GM21360 (cell line): ENCODE measurements around the gene UST.
"Not testable (repeated sequence)": the region's sequence is repeated elsewhere in the genome, so short reads cannot be mapped to it uniquely, and the experiment has no call there.

Source experiments
- ATAC-seq: cut with Tn5 transposase; IDR thresholded peaks from one replicate; pipeline ENCODE4 v1.9.1; 2021; ENCODE audit warnings: mild to moderate bottlenecking, moderate library complexity; ENCODE audit not compliant: unreplicated experiment

UST gene

DNA sequence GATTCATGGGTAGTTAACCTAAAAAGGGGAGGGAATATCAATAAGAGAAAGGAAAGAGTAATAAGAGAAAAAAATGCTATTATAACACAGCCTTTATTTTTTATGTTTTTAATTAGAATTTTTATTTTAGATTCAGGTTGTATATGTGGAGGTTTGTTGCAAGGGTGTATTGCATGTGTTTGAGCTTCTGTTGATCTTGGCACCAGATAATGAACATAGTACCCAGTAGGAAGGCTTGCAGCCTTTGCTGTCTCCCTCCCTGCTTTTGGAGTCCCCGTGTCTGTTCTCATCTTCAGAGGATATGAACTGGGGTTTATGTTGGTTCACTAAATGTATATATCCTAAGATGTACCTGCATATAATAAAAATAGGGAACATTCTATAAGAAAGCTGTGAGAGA, 250.0 kb downstream of the UST start:
- no peak for ATAC-seq

DNA sequence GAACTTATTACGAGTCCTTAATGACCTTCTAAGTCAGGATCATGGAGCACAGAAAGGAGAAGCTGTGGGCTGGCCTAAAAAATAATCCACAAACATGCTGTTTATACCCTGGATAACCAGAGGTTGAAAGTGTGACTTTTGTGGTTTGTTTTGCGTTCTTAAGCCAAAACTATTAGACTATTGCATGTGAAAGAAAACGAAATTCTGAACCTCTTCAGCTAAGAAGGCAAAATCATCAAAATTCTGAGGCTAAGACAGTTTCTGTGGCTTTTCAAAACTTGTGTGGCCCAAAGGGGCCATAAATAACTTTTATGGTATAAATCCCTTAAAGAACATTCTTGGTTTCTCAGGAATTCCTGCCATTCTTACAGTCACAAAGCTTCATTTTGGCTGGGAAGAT, 251.0 kb downstream of the UST start:
- ATAC-seq, result no peak

DNA sequence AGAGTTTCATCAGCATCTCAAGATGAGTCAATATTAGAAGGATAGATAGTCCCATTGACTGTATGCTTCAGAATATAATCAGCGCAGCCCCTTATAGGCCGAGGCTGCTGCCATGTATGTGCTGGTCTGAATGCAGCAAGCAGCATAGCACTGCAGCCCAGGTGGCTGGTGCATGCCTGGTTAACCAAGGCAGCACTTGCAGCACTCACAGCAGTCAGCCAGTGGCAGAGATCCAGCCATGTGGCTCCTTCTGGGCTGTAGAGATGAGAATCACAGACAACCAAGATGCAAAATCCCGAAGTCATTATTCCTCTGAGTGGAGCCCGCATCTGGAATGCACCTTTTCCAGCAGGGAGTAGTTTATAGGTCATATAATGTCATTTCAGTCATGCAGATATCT, 251.9 kb downstream of the UST start:
- ATAC-seq, result no peak

DNA sequence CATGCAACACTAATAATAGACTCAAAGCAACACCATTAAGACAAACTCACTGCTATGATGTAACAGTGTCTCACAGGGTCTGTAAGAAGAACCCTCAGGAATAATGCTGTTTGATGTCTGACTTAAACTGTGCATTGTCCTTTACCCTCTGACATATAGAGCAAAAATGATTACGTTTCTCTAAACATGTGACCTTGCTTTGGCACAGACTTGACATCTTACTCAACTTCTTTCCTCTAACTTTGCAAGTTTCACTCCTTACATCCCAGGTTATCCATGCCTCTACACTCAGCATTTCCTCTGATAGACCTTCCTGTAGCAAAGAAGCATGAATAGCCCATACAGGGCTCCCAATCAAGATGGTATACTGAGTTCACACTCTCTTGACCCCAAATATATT, 252.7 kb downstream of the UST start:
- no peak for ATAC-seq

DNA sequence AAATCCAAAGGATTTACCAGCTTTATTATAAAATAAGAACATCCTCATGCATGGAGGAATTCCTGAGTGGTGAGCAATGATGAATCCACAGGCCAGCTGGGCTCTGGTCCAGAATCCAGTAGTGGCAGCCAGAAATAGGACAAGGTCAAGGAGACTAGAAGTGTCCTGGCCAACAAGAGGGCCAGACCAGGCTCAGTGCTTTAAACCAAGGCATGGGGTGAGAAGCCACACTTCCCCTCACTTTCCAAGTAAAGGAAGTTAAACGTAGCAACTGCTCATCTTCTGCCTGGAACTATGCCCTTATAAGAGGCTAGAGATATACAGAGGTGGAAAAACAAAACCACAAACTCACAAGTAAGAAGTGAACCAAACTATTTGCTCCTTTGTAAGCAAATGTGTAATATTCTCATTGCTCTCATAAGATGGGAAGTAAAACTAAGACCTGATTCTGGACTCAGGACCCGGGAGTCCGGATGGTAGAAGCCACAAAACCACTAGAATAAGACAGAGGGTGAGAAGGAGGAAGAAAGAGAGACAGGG, 253.2 kb downstream of the UST start:
- ATAC-seq, result no peak

DNA sequence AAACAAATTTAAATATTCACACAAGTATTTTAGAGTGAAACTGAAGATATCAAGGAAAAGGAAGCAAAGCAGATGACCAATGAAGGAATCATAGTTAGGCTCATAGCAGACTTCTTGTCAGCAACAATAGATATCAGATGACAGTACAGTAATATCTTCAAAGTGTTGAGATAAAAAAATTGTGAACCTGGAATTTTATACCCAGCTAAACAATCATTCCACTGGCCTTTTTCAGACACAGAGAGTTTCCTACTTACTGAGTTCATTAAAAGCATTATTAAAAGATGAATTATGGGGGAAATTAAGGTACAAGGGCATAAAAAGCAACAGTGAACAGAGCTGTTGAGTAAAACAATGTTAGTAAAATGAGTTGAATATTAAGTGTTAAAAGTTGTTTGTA, 254.6 kb downstream of the UST start:
- no peak for ATAC-seq

DNA sequence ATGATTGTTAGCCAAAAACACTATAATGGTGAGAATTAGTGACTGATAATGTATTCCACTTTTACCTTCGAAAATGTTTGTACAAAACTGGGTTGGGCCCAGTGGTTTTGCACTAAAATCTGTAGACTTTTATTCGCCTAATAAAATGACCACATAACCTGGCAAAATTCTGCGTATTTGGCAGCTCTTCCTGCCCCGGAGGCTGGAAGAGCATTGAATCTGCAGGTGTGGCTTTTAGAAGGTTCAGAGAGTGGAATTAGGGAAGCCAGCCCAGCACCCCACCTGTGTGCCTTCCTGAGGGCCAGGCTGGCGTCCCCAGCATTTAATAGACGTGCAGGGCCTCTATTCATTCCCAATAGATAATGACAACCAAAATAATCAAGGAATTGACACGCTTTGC, 256.7 kb downstream of the UST start:
- ATAC-seq, result no peak

DNA sequence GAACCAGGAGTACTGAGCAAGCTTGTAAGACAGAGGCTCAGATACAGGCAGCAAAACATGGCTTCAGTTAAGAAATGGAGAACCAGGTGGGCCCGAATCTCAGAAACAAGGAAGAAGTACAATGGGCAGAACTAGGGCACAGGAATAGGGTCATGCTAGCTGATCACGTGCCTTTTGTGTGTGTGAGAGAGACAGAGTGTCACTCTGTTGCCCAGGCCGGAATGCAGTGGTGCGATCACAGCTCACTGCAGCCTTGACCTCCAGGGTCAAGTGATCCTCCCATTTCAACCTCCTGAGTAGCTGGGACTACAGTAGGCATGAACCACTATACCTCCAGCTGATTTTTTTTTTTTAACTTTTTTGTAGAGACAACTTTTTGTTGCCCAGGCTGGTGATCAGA, 257.8 kb downstream of the UST start:
- no peak for ATAC-seq

DNA sequence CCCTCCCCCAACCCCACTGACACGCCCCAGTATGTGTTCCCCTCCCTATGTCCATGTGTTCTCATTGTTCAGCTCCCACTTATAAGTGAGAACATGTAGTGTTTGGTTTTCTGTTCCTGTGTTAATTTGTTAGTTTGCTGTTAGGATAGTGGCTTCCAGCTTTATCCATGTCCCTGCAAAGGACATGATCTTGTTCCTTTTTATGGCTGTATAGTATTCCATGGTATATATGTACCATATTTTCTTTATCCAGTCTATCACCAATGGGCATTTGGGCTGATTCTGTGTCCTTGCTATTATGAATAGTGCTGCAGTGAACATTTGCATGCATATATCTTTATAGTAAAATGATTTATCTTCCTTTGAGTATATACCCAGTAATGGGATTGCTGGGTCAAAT, 259.4 kb downstream of the UST start:
- ATAC-seq, result not testable (repeated sequence)

DNA sequence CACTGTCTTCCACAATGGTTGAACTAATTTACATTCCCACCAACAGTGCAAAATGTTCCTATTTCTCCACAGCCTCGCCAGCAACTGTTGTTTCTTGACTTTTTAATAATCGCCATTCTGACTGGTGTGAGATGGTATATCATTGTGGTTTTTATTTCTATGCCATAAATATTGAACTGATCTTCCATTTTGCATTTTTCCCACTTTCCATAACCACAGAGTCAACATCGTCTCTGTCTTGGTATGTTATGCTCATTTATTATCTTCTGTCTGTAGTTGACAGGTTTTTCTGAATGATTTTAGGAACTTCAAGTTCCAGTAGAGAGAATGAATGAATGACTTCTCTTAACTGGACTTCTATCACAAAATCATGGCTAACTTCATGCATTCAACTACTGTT, 259.8 kb downstream of the UST start:
- ATAC-seq, result no peak

DNA sequence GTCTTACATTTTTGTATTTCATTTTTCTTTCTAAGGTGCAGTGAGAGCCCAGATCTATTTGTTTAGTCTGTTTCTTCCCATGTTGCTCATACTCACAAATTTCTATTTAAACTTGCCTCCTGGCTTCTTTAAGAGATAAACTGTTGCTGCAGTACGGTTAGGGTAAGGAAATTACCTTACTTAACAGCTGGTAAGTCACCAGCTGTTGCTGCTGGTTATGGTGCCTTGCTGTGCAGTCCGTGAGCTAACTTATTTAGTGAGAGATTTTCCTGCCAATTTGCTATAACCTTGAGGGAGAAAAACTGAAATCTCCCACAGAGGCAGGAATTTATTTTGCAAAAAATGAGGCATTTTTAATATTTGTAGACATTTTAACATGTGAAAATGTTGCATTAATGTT, 261.0 kb downstream of the UST start:
- no peak for ATAC-seq

DNA sequence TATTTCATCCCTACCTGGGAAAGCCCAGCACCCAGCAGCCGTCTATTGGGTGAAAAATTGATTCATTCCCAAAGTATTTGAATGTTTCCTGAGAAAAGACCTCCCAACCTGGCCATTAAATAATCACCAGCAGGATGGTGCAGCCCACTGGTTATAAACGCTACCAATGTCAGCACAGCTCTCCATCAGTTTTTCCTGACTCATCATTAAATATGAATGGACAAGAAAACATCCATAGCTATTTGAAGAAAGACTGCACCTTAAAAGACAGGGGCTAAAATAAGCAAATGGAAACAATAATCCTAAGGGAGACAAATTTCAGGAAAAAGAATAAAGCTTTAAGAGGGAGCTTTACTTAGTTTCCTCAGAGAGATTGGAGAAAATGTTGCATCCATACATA, 261.9 kb downstream of the UST start:
- ATAC-seq, result no peak

DNA sequence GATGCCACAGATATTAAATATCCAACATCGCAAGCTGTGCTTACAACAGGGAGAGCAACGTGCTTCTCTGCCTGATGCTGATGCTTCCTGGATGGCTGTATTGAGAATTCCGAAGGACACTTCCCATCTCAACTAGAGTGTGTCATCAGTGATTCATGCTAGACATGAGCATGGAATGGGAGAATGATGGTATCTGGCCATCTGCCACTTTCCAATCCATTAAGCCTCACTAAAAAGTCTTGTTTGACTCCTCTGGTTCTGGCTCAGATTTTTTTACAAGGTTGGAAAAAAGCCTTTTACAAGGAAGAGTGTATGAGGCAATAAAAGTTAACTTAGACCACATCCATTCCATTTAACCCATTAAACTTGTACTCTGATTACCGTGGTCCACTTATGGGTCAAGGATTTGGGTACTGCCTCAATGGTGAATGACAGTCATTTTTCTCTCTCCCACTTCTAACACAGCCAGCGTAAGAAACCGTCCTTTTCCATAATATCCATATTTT, 265.3 kb downstream of the UST start:
- no peak for ATAC-seq

DNA sequence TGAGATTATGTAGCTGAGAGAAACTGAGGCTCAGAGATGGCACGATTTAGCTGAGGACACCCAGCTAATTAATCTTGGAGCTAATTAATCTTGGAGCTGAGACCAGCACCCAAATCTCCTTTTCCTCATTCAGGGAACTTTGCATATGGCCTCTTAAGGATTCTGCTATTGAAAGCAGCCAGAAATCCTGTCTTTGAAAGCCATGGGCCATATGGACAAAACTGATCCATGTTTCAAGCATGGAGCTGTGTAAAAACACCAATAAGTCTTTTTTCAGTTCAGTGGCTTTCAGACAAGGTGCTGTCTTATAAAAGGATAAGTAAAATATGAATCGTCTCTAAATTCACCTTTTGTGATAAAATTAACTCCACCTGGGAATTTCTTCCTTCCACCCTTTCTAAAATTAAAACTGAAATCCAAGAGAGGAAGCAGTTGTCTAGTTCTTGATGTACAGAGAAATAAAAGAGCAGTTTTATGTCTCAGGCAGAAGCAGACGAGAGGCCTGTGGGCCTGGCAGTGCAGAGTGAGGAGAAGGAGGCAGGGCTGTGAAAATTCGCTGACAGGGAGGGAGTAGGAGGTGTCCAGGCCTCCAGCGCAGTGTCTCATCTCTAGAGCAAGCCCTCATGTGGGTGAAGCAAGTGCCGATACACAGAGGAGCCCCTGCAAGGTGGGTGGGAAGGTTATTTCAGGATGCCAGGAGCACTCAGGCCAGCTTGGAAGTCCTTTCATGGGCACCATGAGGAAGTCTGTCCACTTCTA, 266.9 kb downstream of the UST start:
- ATAC-seq, result no peak

DNA sequence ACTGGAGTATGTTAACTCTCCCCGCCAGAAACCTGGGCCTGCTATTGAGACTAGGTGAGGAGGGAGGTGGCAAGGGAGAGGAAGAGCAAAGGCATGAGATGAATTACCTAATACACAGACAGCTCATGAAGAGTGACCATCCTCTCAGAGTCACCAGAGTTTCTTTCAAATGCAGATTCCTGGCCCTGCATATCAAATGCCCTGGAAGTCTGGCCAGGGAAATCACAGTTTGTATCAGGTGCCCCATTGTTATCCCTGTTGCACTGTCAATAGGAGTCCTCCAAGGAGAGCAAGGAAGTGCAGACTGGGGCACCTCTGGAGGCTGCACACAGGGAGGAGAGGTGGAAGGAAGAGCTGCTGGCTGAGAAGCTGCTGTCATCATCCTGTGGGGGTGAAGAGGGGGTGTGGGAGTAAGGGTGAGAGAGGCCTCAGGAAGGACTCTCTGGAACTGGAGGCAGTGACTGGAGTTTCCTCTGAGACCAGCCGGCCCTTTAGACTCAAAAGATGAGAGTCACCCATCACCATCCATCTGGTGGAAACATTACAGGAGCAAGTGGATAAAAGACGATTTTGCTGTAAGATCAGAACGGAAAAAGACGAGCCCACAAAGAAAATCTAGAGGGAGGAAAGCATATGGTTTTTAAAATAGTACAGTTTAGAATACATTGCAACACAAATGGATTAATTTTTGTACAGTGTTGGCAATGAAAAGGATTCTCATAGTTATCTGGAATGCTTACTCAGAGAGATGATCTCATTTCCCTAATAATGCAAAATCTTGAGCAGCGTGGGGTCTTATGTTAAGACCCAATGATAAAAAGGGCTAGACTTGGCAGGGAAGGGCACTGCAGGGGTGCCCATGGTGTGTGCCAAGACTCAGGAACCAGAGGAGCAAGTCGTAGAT, 268.1 kb downstream of the UST start:
- no peak for ATAC-seq

DNA sequence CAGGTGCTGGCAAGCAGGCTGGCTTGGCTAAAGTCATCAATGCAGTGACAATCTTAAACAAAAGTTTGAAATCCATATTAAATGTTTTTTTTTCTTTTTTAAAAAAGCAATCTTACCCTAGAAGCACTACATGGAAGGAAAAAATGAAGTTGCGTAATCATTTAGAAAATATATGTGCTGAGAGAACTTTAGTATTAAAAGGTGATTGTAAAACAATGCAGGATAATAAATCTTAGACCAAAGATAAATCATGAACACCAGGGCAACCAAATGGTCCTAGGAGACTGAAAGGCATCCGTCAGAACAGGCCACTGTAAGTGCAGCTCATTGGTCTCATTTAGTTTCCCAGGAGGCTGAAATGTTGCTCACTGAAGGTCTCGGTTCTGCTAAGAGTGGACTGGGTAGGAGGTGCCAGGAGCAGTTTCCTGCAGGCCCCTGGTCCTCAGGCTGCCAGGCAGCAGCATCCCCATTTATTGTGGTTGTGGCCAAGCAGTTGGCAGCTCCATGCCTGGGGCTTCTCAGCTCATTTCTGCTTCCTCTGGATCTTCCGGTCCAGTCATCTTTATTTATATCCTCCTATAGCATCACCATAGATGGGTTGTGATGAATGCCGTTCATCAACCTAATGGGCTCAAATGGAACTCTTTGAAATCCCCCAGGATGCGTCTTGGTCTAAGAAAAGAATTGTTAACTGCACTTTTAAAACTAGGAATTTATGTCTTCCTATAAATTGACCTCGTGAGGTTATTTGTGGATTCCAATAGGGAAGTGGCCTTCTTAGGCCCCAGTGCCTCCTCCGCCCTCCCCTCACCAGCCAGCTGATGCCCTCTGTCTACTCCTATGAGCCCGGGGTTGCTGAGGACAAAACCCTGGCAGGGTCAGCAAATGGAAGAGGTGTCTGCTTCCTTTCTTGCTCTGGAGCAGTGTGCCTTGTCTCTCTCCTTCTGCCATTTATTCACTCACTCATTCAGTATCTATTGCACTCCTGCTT, 269.0 kb downstream of the UST start:
- no peak for ATAC-seq

DNA sequence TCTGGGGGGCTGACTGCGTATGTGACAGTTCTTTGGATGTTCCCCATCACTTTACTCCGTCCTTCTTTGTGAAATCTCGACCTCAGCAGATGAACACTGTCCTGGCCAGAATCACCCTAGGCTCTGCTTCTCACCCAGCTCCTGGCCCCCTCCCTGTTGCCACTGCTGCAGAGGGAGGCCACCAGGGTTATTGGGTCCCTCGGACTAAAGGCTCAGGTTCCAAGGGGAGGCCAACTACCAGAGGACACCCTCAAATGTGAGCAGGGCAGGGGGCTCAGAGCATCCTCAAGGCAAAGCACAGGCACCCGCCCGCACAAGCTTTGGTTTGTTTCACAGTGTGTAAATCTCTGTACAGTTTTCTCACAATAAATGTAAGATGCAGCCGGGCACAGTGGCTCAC, 269.9 kb downstream of the UST start:
- ATAC-seq, result no peak

DNA sequence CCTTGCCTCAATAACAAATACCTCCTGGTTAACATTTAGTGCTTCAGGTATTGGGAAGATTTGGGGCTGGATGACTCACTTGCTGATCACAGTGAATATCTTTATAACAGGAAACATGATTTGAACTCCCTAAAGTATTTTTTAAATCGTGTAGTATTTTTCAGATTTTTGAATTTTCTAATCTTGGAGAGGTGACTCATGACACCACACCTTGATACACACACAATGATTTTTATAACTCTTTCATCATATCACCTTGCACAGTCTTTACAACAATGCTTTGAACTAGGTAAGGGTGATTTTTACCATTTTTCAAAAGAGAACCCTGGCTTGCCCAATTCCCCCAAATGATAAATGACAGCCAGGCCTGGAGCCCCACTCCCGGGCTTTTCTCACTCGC, 273.5 kb downstream of the UST start:
- ATAC-seq, result no peak

DNA sequence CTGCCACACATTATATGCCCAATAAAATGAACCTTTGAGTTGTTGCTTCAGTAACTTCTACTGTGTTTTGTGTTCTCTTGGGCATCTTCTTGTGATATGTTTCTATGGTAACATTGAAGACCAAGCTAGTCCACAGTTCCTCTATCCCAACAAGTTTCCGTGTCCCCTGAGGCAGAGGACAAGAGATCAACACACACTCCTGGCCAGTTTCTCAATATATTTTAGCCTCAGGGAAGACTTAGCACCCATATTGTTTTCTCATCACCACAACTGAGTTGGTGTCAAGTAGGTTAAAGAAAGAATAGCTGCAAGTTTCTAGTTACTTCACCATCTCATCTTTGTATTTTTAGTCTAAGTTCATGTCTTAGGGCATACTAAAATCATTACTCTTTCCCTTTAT, 277.5 kb downstream of the UST start:
- ATAC-seq, result no peak

DNA sequence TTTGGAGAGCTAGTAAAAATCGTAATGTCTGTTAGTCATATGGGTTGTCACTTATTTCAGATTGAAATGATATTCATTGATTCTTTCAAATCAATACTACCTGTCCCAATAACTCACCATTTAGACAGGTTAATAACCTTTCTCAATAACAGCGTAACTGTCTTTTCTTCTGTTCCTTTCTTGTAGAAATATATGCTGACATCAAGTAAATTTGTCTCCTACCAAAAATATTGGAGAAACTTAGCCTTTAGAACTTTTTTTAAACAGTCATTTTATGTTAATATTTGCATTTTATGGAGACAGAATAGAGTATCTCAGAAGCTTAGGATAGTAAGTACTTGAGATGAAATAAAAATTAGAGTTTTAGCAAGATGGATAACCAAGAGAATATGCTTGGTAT, 278.2 kb downstream of the UST start:
- no peak for ATAC-seq

DNA sequence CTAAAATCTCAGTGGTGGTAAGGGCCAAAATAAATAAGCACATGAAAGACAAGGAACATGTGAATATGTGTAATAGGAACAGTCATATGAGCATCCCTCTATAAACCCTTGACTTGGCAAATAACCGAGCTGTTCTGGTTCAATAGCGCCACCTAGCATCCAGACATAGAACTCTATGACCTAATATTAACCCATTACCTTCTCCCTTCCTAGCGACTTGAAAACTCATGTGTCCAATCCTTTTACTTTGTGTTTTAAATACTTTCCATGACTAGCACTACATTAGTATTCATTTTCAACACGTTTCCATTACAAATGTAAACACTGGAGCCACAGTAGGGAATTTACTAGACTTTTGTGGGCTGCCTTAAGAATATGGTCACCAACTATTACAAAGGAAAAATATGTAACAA, 279.7 kb downstream of the UST start:
- ATAC-seq, result no peak
